SW480 (cell line): ENCODE data around the gene PEAK3.

Experiments
- DNase-seq: peaks from one replicate; pipeline ENCODE4 v3.0.0-alpha.2; 2016; ENCODE audit warnings: low spot score

The PEAK3 gene

GRCh38 chr19:2315818-2316353 is 33.9 kb upstream of the PEAK3 start:
- DNase-seq, result no peak

GRCh38 chr19:2315121-2315817 is 33.3 kb upstream of the PEAK3 start:
- no peak for DNase-seq

- no peak for DNase-seq
Observed at GRCh38 chr19:2312820-2313501, 31.0 kb upstream of the PEAK3 start.

- DNase-seq, result no peak
Observed at GRCh38 chr19:2311093-2311492, 29.1 kb upstream of the PEAK3 start.

- peak; percentile 40 for DNase-seq
Observed at GRCh38 chr19:2309734-2310362, 27.9 kb upstream of the PEAK3 start.

GRCh38 chr19:2308114-2308556 is 26.2 kb upstream of the PEAK3 start, which contains the start of gene LINGO3:
Gene LINGO3, minus strand, starts transcription at chr19:2308154. Its CDS starts 16,378 bp downstream, at chr19:2291776.
- DNase-seq, result no peak

- DNase-seq, result no peak
Observed at GRCh38 chr19:2307518-2308012, 25.6 kb upstream of the PEAK3 start.

GRCh38 chr19:2306971-2307370 is 25.0 kb upstream of the PEAK3 start:
- no peak for DNase-seq

- no peak for DNase-seq
Observed at GRCh38 chr19:2306281-2306806, 24.4 kb upstream of the PEAK3 start.

- DNase-seq, result no peak
Observed at GRCh38 chr19:2305452-2306280, 23.7 kb upstream of the PEAK3 start.

- DNase-seq, result no peak
Observed at GRCh38 chr19:2303211-2303798, 21.3 kb upstream of the PEAK3 start.

- DNase-seq, result no peak
Observed at GRCh38 chr19:2302319-2303210, 20.6 kb upstream of the PEAK3 start.

GRCh38 chr19:2300533-2300932 is 18.6 kb upstream of the PEAK3 start:
- no peak for DNase-seq

GRCh38 chr19:2296141-2296540 is 14.2 kb upstream of the PEAK3 start:
- no peak for DNase-seq

GRCh38 chr19:2294687-2295335 is 12.8 kb upstream of the PEAK3 start:
- DNase-seq, result no peak

GRCh38 chr19:2291185-2291751 is 9.3 kb upstream of the PEAK3 start:
- DNase-seq, result no peak

- no peak for DNase-seq
Observed at GRCh38 chr19:2290441-2291184, 8.6 kb upstream of the PEAK3 start.

GRCh38 chr19:2289714-2290435 is 7.9 kb upstream of the PEAK3 start:
- no peak for DNase-seq
